T-helper 1 cell treated with Interleukin-12 subunit alpha and Interleukin-12 subunit beta and Interleukin-4 antibody, amounts not matched to agents 30 ng/mL and 1 ng/mL, for 36 hours (primary cell): ENCODE data around the gene CLEC4F. TPM values are rescaled to one million over a fixed set of nuclear protein-coding genes. Genes with fewer than 3 reads are reported as not detected.

Experiments
- total RNA-seq: library from RNA; stranded (reverse); gene quantifications from 2 replicates; pipeline ENCODE4 v1.2.3, GENCODE V29; 2022

Gene CLEC4F
- total RNA-seq, 1 donor from 2014 or later, result 0.12 TPM

Other genes with a start within 250 kb of the CLEC4F start
- gene ADD2, start 52.4 kb downstream of the CLEC4F start, total RNA-seq, result 15.0 and 16.8 TPM in 2 replicates
- gene FIGLA, start 30.0 kb downstream of the CLEC4F start, total RNA-seq, result not detected in 2 replicates
- gene CD207, start 15.2 kb upstream of the CLEC4F start, total RNA-seq, result not detected in 2 replicates
- gene VAX2, start 80.0 kb upstream of the CLEC4F start, total RNA-seq, result not detected in 2 replicates
- not detected in 2 replicates for gene ATP6V1B1, start 115.3 kb upstream of the CLEC4F start, total RNA-seq
- not detected in 2 replicates for gene ANKRD53, start 158.0 kb upstream of the CLEC4F start, total RNA-seq
- 61.6 and 63.6 TPM in 2 replicates for gene TEX261, start 174.3 kb upstream of the CLEC4F start, total RNA-seq
- 145 and 162 TPM in 2 replicates for gene NAGK, start 248.0 kb upstream of the CLEC4F start, total RNA-seq